SK-N-SH treated with all-trans-retinoic acid at 6 μM for 48 hours (cell line): ENCODE results near the gene MIOS.
"Not testable (repeated sequence)": the region's sequence is repeated elsewhere in the genome, so short reads cannot be mapped to it uniquely, and the experiment has no call there.

Experiments
- ATAC-seq: fragments of 200-7000 bp; cut with Tn5 transposase; 3 replicates; pipeline ENCODE4 v1.9.1; 2020; ENCODE audit warnings: mild to moderate bottlenecking, moderate library complexity
- ISL1 ChIP-seq: fragments of 250-450 bp; sonication (Bioruptor Pico); IDR thresholded peaks from 2 replicates; pipeline ENCODE4 v2.1.2; 2022; ENCODE audit warnings: mild to moderate bottlenecking, moderate library complexity
- SNAI2 ChIP-seq: fragments of 250-450 bp; sonication (Bioruptor Pico); IDR thresholded peaks from 2 replicates; pipeline ENCODE4 v1.5.0; 2020; ENCODE audit warnings: mild to moderate bottlenecking, moderate library complexity
- TSHZ2 ChIP-seq: fragments of 250-450 bp; sonication (Bioruptor Pico); IDR thresholded peaks from 2 replicates; pipeline ENCODE4 v1.5.0; 2020; ENCODE audit warnings: mild to moderate bottlenecking, moderate library complexity
- ZFP30 ChIP-seq: fragments of 450-650 bp; formaldehyde crosslinking; IDR thresholded peaks from 2 replicates; pipeline ENCODE4 v1.5.0; 2022; ENCODE audit warnings: mild to moderate bottlenecking, moderate library complexity
- ZNF8 ChIP-seq: fragments of 450-650 bp; formaldehyde crosslinking; IDR thresholded peaks from 2 replicates; pipeline ENCODE4 v1.5.0; 2020; ENCODE audit warnings: mild to moderate bottlenecking, moderate library complexity

The MIOS gene

GRCh38 chr7:7654964-7655715, 88.5 kb downstream of the MIOS start:
- peak; percentile 73; the same call in 1 of the 2 replicates for TF ChIP-seq TSHZ2
- TF ChIP-seq SNAI2, result 0 out of 2 replicates have a peak, but pooled peaks have one; percentile 28
- no peak for TF ChIP-seq ZFP30
- TF ChIP-seq ISL1, result 0 out of 2 replicates have a peak, but pooled peaks have one; percentile 16
- TF ChIP-seq ZNF8 (CRISPR knock-in tag), result no peak
- ATAC-seq, result no peak

GRCh38 chr7:7656459-7656858, 89.8 kb downstream of the MIOS start:
- ATAC-seq, result not testable (repeated sequence)
